RWPE2 (cell line): ENCODE measurements around the gene ABCB9.

Source experiments
- ATAC-seq: fragments of 200-7000 bp; cut with Tn5 transposase; 3 replicates; pipeline ENCODE4 v1.9.1; 2021; ENCODE audit warnings: low read depth
- DNase-seq: peaks from one replicate; pipeline ENCODE4 v3.0.0-alpha.2; 2020; ENCODE audit warnings: low spot score
- H3K27ac ChIP-seq: fragments of 450-650 bp; 2 replicates; pipeline ENCODE4 v1.5.1; 2017; ENCODE audit warnings: mild to moderate bottlenecking; ENCODE audit not compliant: poor library complexity, severe bottlenecking
- H3K27me3 ChIP-seq: fragments of 250-450 bp; sonication (Bioruptor Pico); 2 replicates; pipeline ENCODE4 v1.5.1; 2021; ENCODE audit warnings: mild to moderate bottlenecking, moderate library complexity; ENCODE audit not compliant: insufficient read depth, poor library complexity, severe bottlenecking
- H3K36me3 ChIP-seq: fragments of 250-450 bp; sonication (Bioruptor Pico); 2 replicates; pipeline ENCODE4 v1.5.1; 2020; ENCODE audit warnings: low read depth, mild to moderate bottlenecking, moderate library complexity
- H3K4me1 ChIP-seq: fragments of 250-450 bp; sonication (Bioruptor Pico); 2 replicates; pipeline ENCODE4 v1.5.1; 2021; ENCODE audit warnings: mild to moderate bottlenecking, moderate library complexity; ENCODE audit not compliant: insufficient read depth, poor library complexity, severe bottlenecking
- H3K4me3 ChIP-seq: fragments of 250-450 bp; sonication (Bioruptor Pico); 2 replicates; pipeline ENCODE4 v1.5.1; 2021; ENCODE audit warnings: mild to moderate bottlenecking, moderate library complexity; ENCODE audit not compliant: severe bottlenecking
- H3K9me3 ChIP-seq: fragments of 250-450 bp; sonication (Bioruptor Pico); 2 replicates; pipeline ENCODE4 v1.5.1; 2021; ENCODE audit warnings: mild to moderate bottlenecking, moderate library complexity; ENCODE audit not compliant: severe bottlenecking
- CTCF ChIP-seq: fragments of 450-650 bp; IDR thresholded peaks from one replicate; pipeline ENCODE4 v1.5.1; 2017; ENCODE audit warnings: mild to moderate bottlenecking, moderate library complexity; ENCODE audit not compliant: poor library complexity, severe bottlenecking

ABCB9 gene

DNA sequence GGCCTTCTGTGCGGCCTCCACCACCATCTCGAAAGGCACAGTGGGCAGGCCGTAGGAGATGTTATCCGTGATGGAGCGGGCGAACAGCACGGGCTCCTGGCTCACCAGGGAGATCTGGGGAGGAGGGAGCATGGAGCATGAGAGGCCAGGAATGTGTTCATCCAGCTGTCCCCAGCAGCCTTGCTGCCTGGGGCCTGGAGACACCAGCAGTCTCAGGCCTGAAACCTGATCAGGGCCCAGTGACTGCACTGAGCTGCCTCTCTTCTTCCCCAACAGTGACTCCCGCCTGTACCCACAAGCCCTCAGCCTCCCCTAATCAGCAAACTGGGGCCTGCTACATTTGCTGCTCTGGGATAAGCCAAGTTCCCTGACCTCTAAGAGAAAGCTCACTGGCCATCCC, 30.9 kb downstream of the ABCB9 start:
- H3K27ac ChIP-seq: no peak overlapping the region

GRCh38 chr12:122934722-122935121, 31.5 kb downstream of the ABCB9 start:
- Histone ChIP-seq H3K4me3 (no peak overlapping the region), H3K4me1 (no peaks in the 10 kb centered on the region), H3K27ac (no peak overlapping the region), H3K36me3 (peaks cover 7% of the 10 kb centered on the region), H3K9me3 (no peaks in the 10 kb centered on the region), H3K27me3 (no peaks in the 10 kb centered on the region)
- no peak for ATAC-seq
- no peak for DNase-seq
- TF ChIP-seq CTCF: no peak

More for the DNA sequence above, 30.9 kb downstream of the ABCB9 start:
- no peak for TF ChIP-seq CTCF
- DNase-seq (no peak), ATAC-seq (no peak)
- Histone ChIP-seq H3K4me1 (no peaks in the 10 kb centered on the region), H3K27me3 (no peaks in the 10 kb centered on the region), H3K36me3 (peaks cover 7% of the 10 kb centered on the region), H3K9me3 (no peaks in the 10 kb centered on the region), H3K4me3 (no peak overlapping the region)

- Histone ChIP-seq H3K27me3 (no peaks in the 10 kb centered on the region), H3K4me3 (no peak overlapping the region), H3K27ac (no peak overlapping the region), H3K4me1 (no peaks in the 10 kb centered on the region), H3K36me3 (peaks cover 7% of the 10 kb centered on the region; the same call in 1 of the 2 replicates), H3K9me3 (no peaks in the 10 kb centered on the region)
- TF ChIP-seq CTCF: no peak
- ATAC-seq (no peak), DNase-seq (no peak)
Measured at GRCh38 chr12:122932207-122932606, 34.1 kb downstream of the ABCB9 start.

DNA sequence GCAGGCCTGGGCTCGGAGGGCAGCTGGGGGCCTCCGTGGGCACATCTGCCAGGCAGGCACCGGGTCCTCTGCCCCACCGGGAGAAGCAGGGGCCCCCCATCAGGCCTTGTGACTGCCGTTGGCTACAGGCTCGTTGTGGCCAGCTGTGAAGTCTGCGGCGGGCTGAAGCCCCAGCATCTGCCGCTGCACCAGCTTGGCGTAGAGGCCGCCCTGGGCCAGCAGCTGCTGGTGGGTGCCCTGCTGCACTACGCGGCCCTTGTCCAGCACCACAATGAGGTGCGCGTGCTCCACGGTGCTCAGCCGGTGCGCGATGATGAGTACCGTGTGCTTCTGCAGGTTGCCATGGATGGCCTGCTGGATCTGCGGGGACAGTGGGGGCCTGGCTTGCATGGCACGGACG, 36.5 kb downstream of the ABCB9 start:
- ATAC-seq (no peak), DNase-seq (no peak)
- no peak for TF ChIP-seq CTCF
- H3K27ac ChIP-seq: no peak overlapping the region
- no peaks in the 10 kb centered on the region for H3K27me3 ChIP-seq
- H3K36me3 ChIP-seq: peaks cover 3% of the 10 kb centered on the region; the same call in 1 of the 2 replicates
- H3K4me3 ChIP-seq: no peak overlapping the region
- no peaks in the 10 kb centered on the region for H3K9me3 ChIP-seq
- no peaks in the 10 kb centered on the region for H3K4me1 ChIP-seq

GRCh38 chr12:122929148-122929538, 37.1 kb downstream of the ABCB9 start:
- no peak overlapping the region for H3K4me3 ChIP-seq
- no peaks in the 10 kb centered on the region for H3K27me3 ChIP-seq
- no peaks in the 10 kb centered on the region for H3K4me1 ChIP-seq
- TF ChIP-seq CTCF: no peak
- H3K36me3 ChIP-seq: peaks cover 3% of the 10 kb centered on the region; the same call in 1 of the 2 replicates
- DNase-seq (no peak), ATAC-seq (no peak)
- no peaks in the 10 kb centered on the region for H3K9me3 ChIP-seq
- H3K27ac ChIP-seq: no peak overlapping the region
